HCT116 (cell line): ENCODE results near the gene IL1RAPL2. TPM values are rescaled to one million over a fixed set of nuclear protein-coding genes. Genes with fewer than 3 reads are reported as not detected.

Experiments
- ATAC-seq: fragments of 200-7000 bp; cut with Tn5 transposase; 2 replicates; pipeline ENCODE4 v1.9.1; 2020; ENCODE audit warnings: mild to moderate bottlenecking, moderate library complexity
- BruUV-seq: library from RNA; stranded (reverse); fragments of 400-500 nt; replicated peaks from 2 replicates; lab custom pipeline; 2021; lab: Mats Ljungman, UMichigan
- CTCF ChIA-PET: fragments of 300-600 bp; sonication (Branson Sonifier 250); formaldehyde crosslinking; loops from one replicate; lab custom pipeline; 2021; ENCODE audit warnings: antibody characterized with exemption; lab: Charles Lee
- POLR2A ChIA-PET: fragments of 300-600, 350-600 bp; sonication (Branson Sonifier 250); formaldehyde crosslinking; loops from one replicate; lab custom pipeline; 2021; ENCODE audit warnings: antibody characterized with exemption; lab: Charles Lee
- RAD21 ChIA-PET, 2 experiments: fragments of 300-600 bp; sonication (Branson Sonifier 250); formaldehyde crosslinking; loops; one replicate each; lab custom pipeline; 2023; ENCODE audit warnings: low total read pairs in 2 of 2; ENCODE audit not compliant: uncharacterized antibody in 2 of 2, unreplicated experiment in 2 of 2, low non-redundant PET in 1 of 2; lab: Charles Lee
- DNase-seq: peaks from one replicate; pipeline ENCODE4 v3.0.0-alpha.2; 2010; ENCODE audit warnings: low read depth, low spot score
- H2AFZ ChIP-seq: fragments of 200-600 bp; shearing (Covaris generic), sonication (generic); 2 replicates; pipeline ENCODE4 v1.6.1; 2017; ENCODE audit warnings: low read depth, mixed run types, mixed read lengths, antibody characterized with exemption, low read length; ENCODE audit not compliant: poor library complexity, severe bottlenecking
- H3K27ac ChIP-seq: 2 replicates; pipeline ENCODE4 v1.5.1; 2012; ENCODE audit warnings: low read depth, low read length
- H3K27me3 ChIP-seq: fragments of 200-600 bp; sonication (generic); 2 replicates; pipeline ENCODE4 v1.6.1; 2016; ENCODE audit warnings: mixed run types, low read length, mixed read lengths; ENCODE audit not compliant: insufficient read depth
- H3K36me3 ChIP-seq, 2 experiments: fragments of 200-500 bp in 1 of 2; fragments of 200-600 bp in 1 of 2; sonication (Bioruptor generic) in 1 of 2; sonication (generic) in 1 of 2; 2 replicates each; pipeline versions ENCODE4 v1.5.1 to v1.6.1; 2014 to 2016; ENCODE audit warnings: low read length in 2 of 2, inconsistent platforms in 1 of 2, mixed read lengths in 1 of 2, mixed run types in 1 of 2; ENCODE audit not compliant: insufficient read depth in 2 of 2, control insufficient read depth in 1 of 2
- H3K4me1 ChIP-seq, 2 experiments: fragments of 200-600 bp in 1 of 2; sonication (generic) in 1 of 2; 2 replicates each; pipeline versions ENCODE4 v1.5.1 to v1.6.1; 2012 to 2017; ENCODE audit warnings: low read length in 2 of 2, inconsistent platforms in 1 of 2, mild to moderate bottlenecking in 1 of 2, mixed read lengths in 1 of 2, mixed run types in 1 of 2, moderate library complexity in 1 of 2; ENCODE audit not compliant: insufficient read depth in 2 of 2, control insufficient read depth in 1 of 2
- H3K4me2 ChIP-seq: fragments of 200-600 bp; sonication (generic); 2 replicates; pipeline ENCODE4 v1.6.1; 2017; ENCODE audit warnings: mixed run types, low read length, mixed read lengths
- H3K4me3 ChIP-seq, 2 experiments: fragments of 200-600 bp in 1 of 2; sonication (generic) in 1 of 2; replicated peaks in 1 of 2; 2 replicates each; pipeline ENCODE4 v1.5.1; 2011 to 2016; ENCODE audit warnings: low read length in 2 of 2, control low read depth in 1 of 2, low read depth in 1 of 2, mild to moderate bottlenecking in 1 of 2, mixed read lengths in 1 of 2, mixed run types in 1 of 2
- H3K79me2 ChIP-seq: fragments of 200-600 bp; sonication (generic); 2 replicates; pipeline ENCODE4 v1.6.1; 2017; ENCODE audit warnings: mild to moderate bottlenecking, mixed run types, low read length, moderate library complexity, mixed read lengths; ENCODE audit not compliant: insufficient read depth
- H3K9ac ChIP-seq: fragments of 200-600 bp; sonication (generic); 2 replicates; pipeline ENCODE4 v1.6.1; 2016; ENCODE audit warnings: low read length, mixed read lengths
- H3K9me2 ChIP-seq: fragments of 200-600 bp; sonication (generic), shearing (Covaris generic); 2 replicates; pipeline ENCODE4 v1.6.1; 2017; ENCODE audit warnings: mixed run types, mild to moderate bottlenecking, moderate library complexity; ENCODE audit not compliant: insufficient read depth
- H3K9me3 ChIP-seq, 2 experiments: fragments of 200-500 bp in 1 of 2; fragments of 200-600 bp in 1 of 2; sonication (Bioruptor generic) in 1 of 2; sonication (generic) in 1 of 2; 2 replicates each; pipeline ENCODE4 v1.6.1; 2014 to 2017; ENCODE audit warnings: low read length in 2 of 2, mixed read lengths in 2 of 2, inconsistent platforms in 1 of 2, low read depth in 1 of 2, mild to moderate bottlenecking in 1 of 2, mixed run types in 1 of 2, moderate library complexity in 1 of 2; ENCODE audit not compliant: control insufficient read depth in 1 of 2, insufficient read depth in 1 of 2
- H4K20me1 ChIP-seq: fragments of 200-600 bp; sonication (generic), shearing (Covaris generic); 2 replicates; pipeline ENCODE4 v1.6.1; 2017; ENCODE audit warnings: mixed run types, mild to moderate bottlenecking, moderate library complexity; ENCODE audit not compliant: insufficient read depth
- CBX3 ChIP-seq: IDR thresholded peaks from 2 replicates; pipeline ENCODE4 v1.6.1; 2012; ENCODE audit warnings: low read depth
- CEBPB ChIP-seq: IDR thresholded peaks from 2 replicates; pipeline ENCODE4 v1.6.1; 2012; ENCODE audit warnings: low read depth
- EGR1 ChIP-seq: IDR thresholded peaks from 2 replicates; pipeline ENCODE4 v1.6.1; 2012; ENCODE audit warnings: low read depth
- ELF1 ChIP-seq: IDR thresholded peaks from 2 replicates; pipeline ENCODE4 v1.6.1; 2012; ENCODE audit warnings: low read depth, borderline replicate concordance
- EZH2 ChIP-seq: fragments of 200-600 bp; sonication (generic); IDR thresholded peaks from 2 replicates; pipeline ENCODE4 v1.6.1; 2017; ENCODE audit warnings: antibody characterized with exemption, mixed run types
- FOSL1 ChIP-seq: IDR thresholded peaks from 2 replicates; pipeline ENCODE4 v1.6.1; 2012; ENCODE audit warnings: low read depth
- JUND ChIP-seq: IDR thresholded peaks from 2 replicates; pipeline ENCODE4 v1.6.1; 2012
- POLR2A ChIP-seq: IDR thresholded peaks from 2 replicates; pipeline ENCODE4 v1.7.0; 2011; ENCODE audit warnings: borderline replicate concordance; ENCODE audit not compliant: insufficient read depth, insufficient read length; ENCODE audit errors: extremely low read depth
- POLR2AphosphoS5 ChIP-seq: IDR thresholded peaks from 2 replicates; pipeline ENCODE4 v1.6.1; 2011; ENCODE audit warnings: mild to moderate bottlenecking, low read depth, low read length, moderate library complexity
- SIN3A ChIP-seq: IDR thresholded peaks from 2 replicates; pipeline ENCODE4 v1.6.1; 2012; ENCODE audit warnings: low read depth
- SP1 ChIP-seq: IDR thresholded peaks from 2 replicates; pipeline ENCODE4 v1.6.1; 2012; ENCODE audit warnings: low read depth
- SRF ChIP-seq: IDR thresholded peaks from 2 replicates; pipeline ENCODE4 v1.6.1; 2012; ENCODE audit warnings: low read depth
- TCF7L2 ChIP-seq: IDR thresholded peaks from 2 replicates; pipeline ENCODE4 v1.7.0; 2011; ENCODE audit warnings: borderline replicate concordance, inconsistent platforms; ENCODE audit not compliant: insufficient read depth, insufficient read length; ENCODE audit errors: extremely low read depth
- YY1 ChIP-seq: IDR thresholded peaks from 2 replicates; pipeline ENCODE4 v1.6.1; 2011; ENCODE audit warnings: low read length, low read depth, moderate library complexity, mild to moderate bottlenecking; ENCODE audit not compliant: insufficient replicate concordance; ENCODE audit errors: extremely low read depth
- ZBTB33 ChIP-seq: IDR thresholded peaks from 2 replicates; pipeline ENCODE4 v1.6.1; 2011; ENCODE audit warnings: mild to moderate bottlenecking, low read length, moderate library complexity; ENCODE audit not compliant: insufficient replicate concordance; ENCODE audit errors: extremely low read depth
- ZNF274 ChIP-seq: fragments of 200-500 bp; sonication (Bioruptor generic); IDR thresholded peaks from 2 replicates; pipeline ENCODE4 v1.6.1; 2014; ENCODE audit warnings: mild to moderate bottlenecking, low read depth, low read length, inconsistent platforms
- intact Hi-C: fragments of 100-400 bp; cut with micrococcal nuclease; formaldehyde crosslinking; loops from 2 replicates; pipeline ENCODE4 v1.10.0; 2022
- total RNA-seq: library from RNA; stranded (reverse); gene quantifications from one replicate; pipeline ENCODE4 v1.2.1, GENCODE V29; 2021; ENCODE audit not compliant: unreplicated experiment
- TF ChIP-seq, protein P1 (sequence below): IDR thresholded peaks from 2 replicates; pipeline ENCODE4 v1.6.1; 2012; ENCODE audit warnings: low read depth
- TF ChIP-seq, protein P2 (sequence below): IDR thresholded peaks from 2 replicates; pipeline ENCODE4 v1.6.1; 2012
- TF ChIP-seq, protein P3 (sequence below), 3 experiments: fragments of 200-600 bp in 1 of 3; sonication (generic) in 1 of 3; IDR thresholded peaks in 2 of 3; conservative IDR thresholded peaks in 1 of 3; 2 replicates each; pipeline ENCODE4 v1.5.1; 2012 to 2017; ENCODE audit warnings: low read depth in 2 of 3, low read length in 2 of 3, antibody characterized with exemption in 1 of 3, borderline replicate concordance in 1 of 3, control low read depth in 1 of 3, mild to moderate bottlenecking in 1 of 3, mixed read lengths in 1 of 3, mixed run types in 1 of 3, moderate library complexity in 1 of 3; ENCODE audit not compliant: insufficient read depth in 1 of 3
- TF ChIP-seq, protein P4 (sequence below): IDR thresholded peaks from 2 replicates; pipeline ENCODE4 v1.6.1; 2012

Gene IL1RAPL2
- total RNA-seq, 1 experiment from 2014 or later: not detected

DNA sequence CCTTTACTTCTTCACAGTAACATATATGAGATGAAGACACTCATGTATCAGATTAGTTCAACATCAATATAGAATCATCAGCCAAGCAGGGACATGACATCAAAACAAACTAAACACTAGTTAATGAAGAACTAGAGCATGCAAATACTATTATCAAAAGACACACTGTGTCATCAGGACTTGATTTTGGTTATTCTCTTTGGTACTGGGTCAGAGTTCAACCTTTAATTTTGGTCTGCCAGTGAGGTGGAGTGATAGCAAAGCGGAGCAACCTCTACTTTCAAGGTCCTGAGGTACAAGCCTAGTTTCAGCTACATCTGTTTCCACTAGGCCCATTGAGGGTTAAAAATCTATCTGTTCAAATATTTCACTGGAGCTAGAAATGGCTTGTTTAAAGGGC is 584.0 kb downstream of the IL1RAPL2 start:
- no peaks in the 10 kb centered on the region for H3K36me3 ChIP-seq
- H3K9me2 ChIP-seq: no peaks in the 10 kb centered on the region
- no peaks in the 10 kb centered on the region for H3K27me3 ChIP-seq
- no peak for ATAC-seq
- no TSS peak for BruUV-seq
- intact Hi-C loops: no loop called here
- no peaks in the 10 kb centered on the region for H3K9me3 ChIP-seq
- DNase-seq: no peak
- H3K79me2 ChIP-seq: no peaks in the 10 kb centered on the region
- no peaks in the 10 kb centered on the region for H3K4me1 ChIP-seq
- no peaks in the 10 kb centered on the region for H4K20me1 ChIP-seq
- TF ChIP-seq, protein P1, sequence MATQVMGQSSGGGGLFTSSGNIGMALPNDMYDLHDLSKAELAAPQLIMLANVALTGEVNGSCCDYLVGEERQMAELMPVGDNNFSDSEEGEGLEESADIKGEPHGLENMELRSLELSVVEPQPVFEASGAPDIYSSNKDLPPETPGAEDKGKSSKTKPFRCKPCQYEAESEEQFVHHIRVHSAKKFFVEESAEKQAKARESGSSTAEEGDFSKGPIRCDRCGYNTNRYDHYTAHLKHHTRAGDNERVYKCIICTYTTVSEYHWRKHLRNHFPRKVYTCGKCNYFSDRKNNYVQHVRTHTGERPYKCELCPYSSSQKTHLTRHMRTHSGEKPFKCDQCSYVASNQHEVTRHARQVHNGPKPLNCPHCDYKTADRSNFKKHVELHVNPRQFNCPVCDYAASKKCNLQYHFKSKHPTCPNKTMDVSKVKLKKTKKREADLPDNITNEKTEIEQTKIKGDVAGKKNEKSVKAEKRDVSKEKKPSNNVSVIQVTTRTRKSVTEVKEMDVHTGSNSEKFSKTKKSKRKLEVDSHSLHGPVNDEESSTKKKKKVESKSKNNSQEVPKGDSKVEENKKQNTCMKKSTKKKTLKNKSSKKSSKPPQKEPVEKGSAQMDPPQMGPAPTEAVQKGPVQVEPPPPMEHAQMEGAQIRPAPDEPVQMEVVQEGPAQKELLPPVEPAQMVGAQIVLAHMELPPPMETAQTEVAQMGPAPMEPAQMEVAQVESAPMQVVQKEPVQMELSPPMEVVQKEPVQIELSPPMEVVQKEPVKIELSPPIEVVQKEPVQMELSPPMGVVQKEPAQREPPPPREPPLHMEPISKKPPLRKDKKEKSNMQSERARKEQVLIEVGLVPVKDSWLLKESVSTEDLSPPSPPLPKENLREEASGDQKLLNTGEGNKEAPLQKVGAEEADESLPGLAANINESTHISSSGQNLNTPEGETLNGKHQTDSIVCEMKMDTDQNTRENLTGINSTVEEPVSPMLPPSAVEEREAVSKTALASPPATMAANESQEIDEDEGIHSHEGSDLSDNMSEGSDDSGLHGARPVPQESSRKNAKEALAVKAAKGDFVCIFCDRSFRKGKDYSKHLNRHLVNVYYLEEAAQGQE: no peak
- TF ChIP-seq ZBTB33 (no peak), TCF7L2 (no peak), JUND (no peak), ELF1 (no peak), POLR2A (no peak), CBX3 (no peak), POLR2AphosphoS5 (no peak), FOSL1 (no peak), SP1 (no peak), EGR1 (no peak), SRF (no peak), SIN3A (no peak), ZNF274 (no peak), YY1 (no peak), CEBPB (no peak), EZH2 (no peak)
- TF ChIP-seq, protein P2, sequence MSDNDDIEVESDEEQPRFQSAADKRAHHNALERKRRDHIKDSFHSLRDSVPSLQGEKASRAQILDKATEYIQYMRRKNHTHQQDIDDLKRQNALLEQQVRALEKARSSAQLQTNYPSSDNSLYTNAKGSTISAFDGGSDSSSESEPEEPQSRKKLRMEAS: no peak
- TF ChIP-seq, protein P3, sequence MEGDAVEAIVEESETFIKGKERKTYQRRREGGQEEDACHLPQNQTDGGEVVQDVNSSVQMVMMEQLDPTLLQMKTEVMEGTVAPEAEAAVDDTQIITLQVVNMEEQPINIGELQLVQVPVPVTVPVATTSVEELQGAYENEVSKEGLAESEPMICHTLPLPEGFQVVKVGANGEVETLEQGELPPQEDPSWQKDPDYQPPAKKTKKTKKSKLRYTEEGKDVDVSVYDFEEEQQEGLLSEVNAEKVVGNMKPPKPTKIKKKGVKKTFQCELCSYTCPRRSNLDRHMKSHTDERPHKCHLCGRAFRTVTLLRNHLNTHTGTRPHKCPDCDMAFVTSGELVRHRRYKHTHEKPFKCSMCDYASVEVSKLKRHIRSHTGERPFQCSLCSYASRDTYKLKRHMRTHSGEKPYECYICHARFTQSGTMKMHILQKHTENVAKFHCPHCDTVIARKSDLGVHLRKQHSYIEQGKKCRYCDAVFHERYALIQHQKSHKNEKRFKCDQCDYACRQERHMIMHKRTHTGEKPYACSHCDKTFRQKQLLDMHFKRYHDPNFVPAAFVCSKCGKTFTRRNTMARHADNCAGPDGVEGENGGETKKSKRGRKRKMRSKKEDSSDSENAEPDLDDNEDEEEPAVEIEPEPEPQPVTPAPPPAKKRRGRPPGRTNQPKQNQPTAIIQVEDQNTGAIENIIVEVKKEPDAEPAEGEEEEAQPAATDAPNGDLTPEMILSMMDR (IDR thresholded peaks at IDR 0.05 in 2 of 3, conservative IDR thresholded peaks at IDR 0.05 in 1 of 3; ENCODE audit: borderline replicate concordance in 1 of 3, insufficient read depth in 1 of 3, low read depth in 2 of 3, low read length in 2 of 3): no peak
- TF ChIP-seq, protein P4, sequence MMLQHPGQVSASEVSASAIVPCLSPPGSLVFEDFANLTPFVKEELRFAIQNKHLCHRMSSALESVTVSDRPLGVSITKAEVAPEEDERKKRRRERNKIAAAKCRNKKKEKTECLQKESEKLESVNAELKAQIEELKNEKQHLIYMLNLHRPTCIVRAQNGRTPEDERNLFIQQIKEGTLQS: no peak
- RAD21 ChIA-PET: no interaction called here
- H3K4me3 ChIP-seq: no peak overlapping the region
- POLR2A ChIA-PET: no interaction called here
- CTCF ChIA-PET: no interaction called here
- H3K27ac ChIP-seq: no peak overlapping the region
- no peak overlapping the region for H3K9ac ChIP-seq
- no peak overlapping the region for H3K4me2 ChIP-seq
- H2AFZ ChIP-seq: no peak overlapping the region
